Ovary (tissue), 9 donors: ENCODE measurements around the gene LINS1. TPM values are rescaled to one million over a fixed set of nuclear protein-coding genes. Genes with fewer than 3 reads are reported as not detected.

Source experiments
- DNase-seq, 5 donors: peaks; one replicate each; pipeline ENCODE4 v3.0.0-alpha.2; 2019 to 2020
- H3K27ac ChIP-seq, 2 donors: fragments of 200-600 bp; one replicate each; pipeline versions ENCODE4 v1.5.1 to v1.8.0; 2019 to 2022
- H3K27me3 ChIP-seq: fragments of 200-600 bp; one replicate; pipeline ENCODE4 v1.8.0; 2022
- H3K36me3 ChIP-seq: fragments of 200-600 bp; sonication (generic); one replicate; pipeline ENCODE4 v1.5.1; 2019
- H3K4me1 ChIP-seq: one replicate; pipeline ENCODE4 v1.8.1; 2013; ENCODE audit warnings: mild to moderate bottlenecking, moderate library complexity; ENCODE audit not compliant: insufficient read depth
- H3K4me3 ChIP-seq: fragments of 200-600 bp; sonication (generic); one replicate; pipeline ENCODE4 v1.5.1; 2017
- H3K9me3 ChIP-seq, 2 donors: fragments of 200-600 bp in 1 of 2; sonication (generic) in 1 of 2; one replicate each; pipeline versions ENCODE4 v1.5.1 to v1.8.1; 2013 to 2019; ENCODE audit warnings: mild to moderate bottlenecking in 1 of 2, moderate library complexity in 1 of 2
- CTCF ChIP-seq, 3 donors: fragments of 450-650 bp in 2 of 3; fragments of 200-600 bp in 1 of 3; IDR thresholded peaks; one replicate each; pipeline versions ENCODE4 v1.5.1 to v1.8.0; 2016 to 2022; ENCODE audit warnings: antibody characterized with exemption in 3 of 3, mild to moderate bottlenecking in 1 of 3
- EP300 ChIP-seq: sonication (generic); formaldehyde crosslinking; IDR thresholded peaks from one replicate; pipeline ENCODE4 v1.6.1; 2017; ENCODE audit warnings: antibody characterized with exemption
- POLR2A ChIP-seq: fragments of 450-650 bp; IDR thresholded peaks from one replicate; pipeline ENCODE4 v1.6.1; 2017; ENCODE audit warnings: antibody characterized with exemption, mild to moderate bottlenecking, moderate library complexity
- WGBS, 3 donors: extraction: QIAGEN DNeasy Blood & Tissue Kit in 1 of 3; methylation state at CpG; one replicate each; pipeline versions ENCODE4 v1.1.5 to v1.1.7; 2013 to 2017; 5-methylcytosine and 5-hydroxymethylcytosine counted together
- intact Hi-C, 4 donors: fragments of 100-400 bp; cut with DNase I; formaldehyde crosslinking; loops; one replicate each; pipeline versions ENCODE4 v1.11.0 to v1.15.1; 2022 to 2023
- polyA plus RNA-seq, 2 donors: library from polyadenylated mRNA; stranded (reverse); fragments of 200-250 nt in 1 of 2; fragments of 350-450 nt in 1 of 2; fragmentation: Illumina TruSeq in 1 of 2; extraction: RNeasy Lipid Tissue Mini Kit (QIAGEN cat#74804) in 1 of 2; gene quantifications; one replicate each; pipeline ENCODE4 v1.2.3, GENCODE V29; 2013 to 2014
- total RNA-seq, 7 donors: library from RNA; depleted of rRNA in 2 of 7; stranded (reverse); fragments of >200 nt in 2 of 7; fragmentation: NEBNext Ultra II Directional in 3 of 7; extraction: Animal tissue kit (Norgen Biotek cat#: 25700) in 3 of 7; gene quantifications; one replicate each; pipeline versions ENCODE4 v1.1.0 to v1.2.4, GENCODE V29; 2016 to 2023
- donor health status: DM: no; HTN: no; CAD: no; lungs with moderate emphysema.
- donor health status: DM: no; HTN: no; CAD: no.
- donor health status: Bipolar disorder and iron deficiency.
- donor health status: DM: yes; HTN: yes; CAD: no.
- donor health status: DM: no; HTN: no; CAD: no.
- donor health status: DM: yes; HTN: yes; CAD: no.

Gene LINS1
- total and polyA plus RNA-seq, 9 donors = 9.9 to 35.9 (median 19.4) TPM

DNA sequence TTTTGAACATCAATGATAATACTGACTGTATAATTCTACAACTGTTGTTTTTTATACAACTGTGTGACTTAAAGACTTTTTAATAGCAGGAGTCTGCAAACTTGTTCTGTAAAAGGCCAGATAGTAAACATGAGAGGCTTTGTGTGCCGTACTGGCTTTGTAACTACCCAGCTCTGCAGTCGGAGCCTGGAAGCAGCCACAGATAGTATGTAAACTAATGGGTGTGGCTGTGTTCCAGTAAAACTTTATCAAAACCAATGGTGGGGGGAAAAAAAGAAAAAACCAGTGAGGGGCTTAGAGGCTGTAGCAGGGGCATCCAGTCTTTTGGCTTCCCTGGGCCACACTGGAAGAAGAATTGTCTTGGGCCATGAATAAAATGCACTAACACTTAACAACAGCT, 12.4 kb upstream of the LINS1 start:
- TF ChIP-seq CTCF (IDR thresholded peaks at IDR 0.05) (no peak), POLR2A (no peak), EP300 (no peak)
- no peak for DNase-seq
- WGBS, 3 donors = 31 to 53% (median 40%) methylated on average over 2 of the region's 2 CpGs

DNA sequence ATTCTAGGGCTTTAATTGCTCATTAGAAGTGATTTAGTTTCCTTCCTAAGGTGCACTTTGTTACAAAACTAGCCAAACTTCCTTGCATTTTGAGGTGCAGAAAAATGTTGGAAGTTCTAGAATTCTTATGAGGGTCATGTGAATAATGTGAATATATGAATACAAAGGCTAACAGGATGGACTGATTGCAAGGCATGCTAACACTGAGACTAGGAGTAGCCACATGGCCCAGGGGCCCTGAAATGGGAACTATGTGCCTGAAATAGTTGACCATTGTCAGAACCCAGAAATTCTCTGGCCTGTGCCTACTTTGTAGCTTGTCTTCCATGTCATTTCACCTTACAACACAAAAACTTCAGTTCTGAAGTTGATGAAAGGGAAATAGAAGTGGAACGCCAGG, 11.2 kb upstream of the LINS1 start:
- 92 to 97% (median 95%) methylated on average over 1 of the region's 1 CpG for WGBS, 3 donors
- no peaks in the 10 kb centered on the region for H3K27me3 ChIP-seq

More for the DNA sequence above, 12.4 kb upstream of the LINS1 start:
- H3K4me3 ChIP-seq = no peak overlapping the region
- no peak overlapping the region for H3K27ac ChIP-seq
- no peaks in the 10 kb centered on the region for H3K27me3 ChIP-seq
- peaks cover 3% of the 10 kb centered on the region for H3K4me1 ChIP-seq
- intact Hi-C loops = no loop called here
- no peaks in the 10 kb centered on the region for H3K9me3 ChIP-seq
- no peaks in the 10 kb centered on the region for H3K36me3 ChIP-seq

GRCh38 chr15:100612539-100612938, 10.6 kb upstream of the LINS1 start:
- DNase-seq = no peak
- intact Hi-C loops = no loop called here
- no peak for TF ChIP-seq EP300
- no peak for TF ChIP-seq CTCF (IDR thresholded peaks at IDR 0.05)
- no peak for TF ChIP-seq POLR2A
- Histone ChIP-seq H3K4me3 (no peak overlapping the region), H3K9me3 (no peaks in the 10 kb centered on the region), H3K4me1 (peaks cover 3% of the 10 kb centered on the region), H3K27ac (no peak overlapping the region), H3K27me3 (no peaks in the 10 kb centered on the region), H3K36me3 (no peaks in the 10 kb centered on the region)
- WGBS, 3 donors = 95 to 98% (median 96%) methylated on average over 2 of the region's 2 CpGs

More for the DNA sequence above, 11.2 kb upstream of the LINS1 start:
- TF ChIP-seq EP300 = no peak
- TF ChIP-seq CTCF (IDR thresholded peaks at IDR 0.05) = no peak
- TF ChIP-seq POLR2A = no peak
- no peak overlapping the region for H3K4me3 ChIP-seq
- no peak for DNase-seq
- intact Hi-C loops = no loop called here
- no peaks in the 10 kb centered on the region for H3K9me3 ChIP-seq
- no peak overlapping the region for H3K27ac ChIP-seq
- H3K36me3 ChIP-seq = no peaks in the 10 kb centered on the region
- peaks cover 3% of the 10 kb centered on the region for H3K4me1 ChIP-seq

- no peaks in the 10 kb centered on the region for H3K9me3 ChIP-seq
- no peaks in the 10 kb centered on the region for H3K27me3 ChIP-seq
- H3K4me3 ChIP-seq = peak overlapping the region; percentile 79
- H3K4me1 ChIP-seq = peaks cover 6% of the 10 kb centered on the region
- DNase-seq = peak in 2 of 5 donors; percentile 18 to 30
- TF ChIP-seq EP300 = no peak
- no peak for TF ChIP-seq CTCF (IDR thresholded peaks at IDR 0.05)
- TF ChIP-seq POLR2A = no peak
- 0 to 2% (median 2%) methylated on average over 15 to 16 of the region's 16 CpGs for WGBS, 3 donors
- peak overlapping the region; percentile 14 to 78 for H3K27ac ChIP-seq
- H3K36me3 ChIP-seq = no peaks in the 10 kb centered on the region
- intact Hi-C loops = loop anchor here in 1 of 4 donors (10.0 kb wide), 1 partner anchor 672 kb away; the partner anchor contains the start of gene SELENOS
Measured at GRCh38 chr15:100602823-100603393, 924 bp upstream of the LINS1 start.
